Cerebellar nuclear complex (tissue), 1 donor: Measurements from ENCODE around the gene KIAA0408.
"Not testable (repeated sequence)": the region's sequence is repeated elsewhere in the genome, so short reads cannot be mapped to it uniquely, and the experiment has no call there.

Experiments used
- DNase-seq, 2 experiments: peaks; one replicate each; lab custom pipeline; 2025; lab: John Stamatoyannopoulos, UW

Gene KIAA0408

GRCh38 chr6:127463056-127463455 lies 3.9 kb upstream of the KIAA0408 start:
- DNase-seq, result no peak

GRCh38 chr6:127462376-127462775 lies 3.2 kb upstream of the KIAA0408 start:
- no peak for DNase-seq

- DNase-seq, result no peak
These were observed 1.3 kb upstream of the KIAA0408 start for GRCh38 chr6:127460465-127460864.

- no peak for DNase-seq
These were observed 372 bp downstream of the KIAA0408 start for GRCh38 chr6:127458817-127459216.

- no peak for DNase-seq
These were observed 967 bp downstream of the KIAA0408 start for GRCh38 chr6:127458222-127458621.

- no peak for DNase-seq
These were observed 1.6 kb downstream of the KIAA0408 start for GRCh38 chr6:127457456-127458064.

- DNase-seq, result no peak
These were observed 2.7 kb downstream of the KIAA0408 start for GRCh38 chr6:127456465-127456864.

GRCh38 chr6:127453845-127454619 lies 5.2 kb downstream of the KIAA0408 start:
- no peak for DNase-seq

- no peak for DNase-seq
These were observed 6.4 kb downstream of the KIAA0408 start for GRCh38 chr6:127452803-127453202.

GRCh38 chr6:127451388-127451787 lies 7.8 kb downstream of the KIAA0408 start:
- DNase-seq, result no peak

GRCh38 chr6:127447780-127448179 lies 11.4 kb downstream of the KIAA0408 start:
- no peak for DNase-seq

- DNase-seq, result no peak
These were observed 12.8 kb downstream of the KIAA0408 start for GRCh38 chr6:127446356-127446755.

GRCh38 chr6:127441881-127442280 lies 17.3 kb downstream of the KIAA0408 start:
- DNase-seq, result no peak

GRCh38 chr6:127439718-127440117 lies 19.5 kb downstream of the KIAA0408 start:
- DNase-seq, result no peak

- DNase-seq, result no peak
These were observed 22.5 kb downstream of the KIAA0408 start for GRCh38 chr6:127436578-127437110.

- DNase-seq, result no peak
These were observed 23.5 kb downstream of the KIAA0408 start for GRCh38 chr6:127435626-127436220.

GRCh38 chr6:127434651-127435050 lies 24.5 kb downstream of the KIAA0408 start:
- no peak for DNase-seq

- DNase-seq, result not testable (repeated sequence)
These were observed 30.6 kb downstream of the KIAA0408 start for GRCh38 chr6:127428562-127428961.

GRCh38 chr6:127423921-127424320 lies 35.3 kb downstream of the KIAA0408 start:
- DNase-seq, result no peak

GRCh38 chr6:127421164-127421563 lies 38.0 kb downstream of the KIAA0408 start:
- not testable (repeated sequence) for DNase-seq

- DNase-seq, result no peak
These were observed 38.6 kb downstream of the KIAA0408 start for GRCh38 chr6:127420556-127420955.

GRCh38 chr6:127415096-127415495 lies 44.1 kb downstream of the KIAA0408 start:
- DNase-seq, result no peak

- DNase-seq, result not testable (repeated sequence)
These were observed 46.1 kb downstream of the KIAA0408 start for GRCh38 chr6:127413123-127413522.
